Cardiac septum (tissue), 1 donor: ENCODE data around the gene PPP1R7. TPM values are rescaled to one million over a fixed set of nuclear protein-coding genes. Genes with fewer than 3 reads are reported as not detected.
A peak's percentile ranks its signal among the peaks of the same experiment; 100 is the strongest.
"Not testable (repeated sequence)": the region's sequence is repeated elsewhere in the genome, so short reads cannot be mapped to it uniquely, and the experiment has no call there.

Experiments used
- DNase-seq: peaks from one replicate; pipeline ENCODE4 v3.0.0-alpha.2; 2020; ENCODE audit warnings: low spot score
- intact Hi-C: fragments of 100-400 bp; cut with DNase I; formaldehyde crosslinking; loops from one replicate; pipeline ENCODE4 v1.14.0; 2022
- long read RNA-seq: library from polyadenylated mRNA; unstranded; transcript quantifications from one replicate; pipeline ENCODE4 v2.0.0, GENCODE V29; 2021
- total RNA-seq: library from RNA; stranded (reverse); fragmentation: NEBNext Ultra II Directional; extraction: Animal tissue kit (Norgen Biotek cat#: 25700); gene quantifications from one replicate; pipeline ENCODE4 v1.2.1, GENCODE V29; 2021
- donor health status: DM: no; HTN: no; CAD: no.

PPP1R7 gene, protein sequence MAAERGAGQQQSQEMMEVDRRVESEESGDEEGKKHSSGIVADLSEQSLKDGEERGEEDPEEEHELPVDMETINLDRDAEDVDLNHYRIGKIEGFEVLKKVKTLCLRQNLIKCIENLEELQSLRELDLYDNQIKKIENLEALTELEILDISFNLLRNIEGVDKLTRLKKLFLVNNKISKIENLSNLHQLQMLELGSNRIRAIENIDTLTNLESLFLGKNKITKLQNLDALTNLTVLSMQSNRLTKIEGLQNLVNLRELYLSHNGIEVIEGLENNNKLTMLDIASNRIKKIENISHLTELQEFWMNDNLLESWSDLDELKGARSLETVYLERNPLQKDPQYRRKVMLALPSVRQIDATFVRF
- total RNA-seq, result 77.7 TPM
- long read RNA-seq, transcript PPP1R7-201 (10 exons, 2,386 nt), result major isoform, 33 of 74 reads
- long read RNA-seq, transcript PPP1R7-206 (9 exons, 965 nt), result minor isoform, 6 of 74 reads
- long read RNA-seq, partial matches to known transcripts, result 26 of 74 reads
- long read RNA-seq, other reads (novel, unspliced or antisense), result 5 of 74 reads

DNA sequence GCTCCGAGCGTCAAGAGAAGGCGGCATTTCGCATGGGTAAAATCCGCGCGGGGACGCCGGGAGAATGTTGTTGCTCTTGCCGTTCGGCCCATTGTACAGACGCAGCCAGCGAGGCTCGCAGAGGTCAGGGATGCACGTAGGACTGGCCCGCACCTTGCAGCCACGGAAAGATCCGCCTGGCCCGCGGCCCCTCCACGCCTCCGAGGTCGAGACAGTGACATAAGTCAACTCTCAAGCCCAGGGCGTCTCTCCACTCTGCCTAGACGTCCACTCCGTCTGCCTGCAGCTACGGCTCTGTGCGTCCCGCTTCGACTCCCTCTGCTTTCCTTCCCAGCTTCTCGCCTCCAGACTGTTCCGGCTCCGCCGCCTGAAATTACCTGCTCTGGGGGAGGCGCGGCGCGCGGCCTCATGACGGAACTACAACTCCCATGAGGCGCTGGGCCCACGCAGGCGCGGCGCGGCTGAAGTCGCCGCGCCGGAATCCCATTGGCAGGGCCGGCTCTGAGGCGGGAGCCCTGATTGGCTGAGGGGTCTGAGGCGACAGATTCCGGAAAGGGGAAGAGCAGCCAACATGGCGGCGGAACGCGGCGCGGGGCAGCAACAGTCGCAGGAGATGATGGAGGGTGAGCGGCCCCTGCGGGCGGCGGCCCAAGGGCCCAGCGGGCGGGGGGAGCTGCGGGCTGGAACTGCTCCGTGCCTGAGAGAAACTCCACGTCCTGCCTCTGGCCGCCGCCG, at the start of gene PPP1R7:
Gene PPP1R7, plus strand, starts transcription at position 543 of the 735 bp plus-strand sequence. Its CDS starts 29 bp downstream, at position 572.
- DNase-seq, result peak; percentile 97
- intact Hi-C loops, result loop anchor here (2.0 to 5.0 kb wide), 3 partner anchors 47 to 563 kb away; partner anchors contain the start of genes CAPN10 and MTERF4

DNA sequence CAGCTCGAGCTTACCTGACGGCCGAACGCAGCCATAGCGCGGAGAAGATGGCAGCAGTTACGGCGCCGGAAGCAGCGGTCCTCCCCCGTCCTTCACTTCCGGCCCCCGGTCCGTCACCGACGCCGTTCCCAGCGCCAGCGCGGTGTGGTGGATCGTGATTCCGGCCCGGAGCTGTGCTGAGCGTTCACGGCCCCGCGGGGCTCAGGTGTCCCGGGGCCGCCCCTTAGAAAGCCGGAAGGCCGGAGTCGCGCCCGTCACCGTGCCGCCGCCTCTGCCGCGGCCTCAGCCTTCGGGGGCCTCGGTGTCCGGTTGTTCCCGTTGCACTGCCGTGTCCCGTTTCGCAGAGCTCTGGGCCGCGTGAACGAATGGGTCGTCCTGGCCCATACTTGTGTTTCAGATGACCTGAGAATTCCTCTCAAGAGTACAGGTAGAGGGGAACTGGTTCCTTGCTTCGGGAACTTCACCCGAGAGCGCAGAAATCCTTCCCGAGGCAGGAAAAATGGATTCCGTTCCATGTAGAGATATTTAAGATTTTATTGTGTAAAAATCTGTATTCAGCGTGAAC, 47.9 kb upstream of the PPP1R7 start, which contains the start of gene MTERF4:
Gene MTERF4, minus strand, starts transcription at position 49 of the 565 bp plus-strand sequence. Its CDS starts 14 bp downstream, at position 35.
- DNase-seq, result peak; percentile 93
- intact Hi-C loops, result loop anchor here (2.0 to 5.0 kb wide), 2 partner anchors 48 to 115 kb away; partner anchors contain the start of gene PPP1R7

DNA sequence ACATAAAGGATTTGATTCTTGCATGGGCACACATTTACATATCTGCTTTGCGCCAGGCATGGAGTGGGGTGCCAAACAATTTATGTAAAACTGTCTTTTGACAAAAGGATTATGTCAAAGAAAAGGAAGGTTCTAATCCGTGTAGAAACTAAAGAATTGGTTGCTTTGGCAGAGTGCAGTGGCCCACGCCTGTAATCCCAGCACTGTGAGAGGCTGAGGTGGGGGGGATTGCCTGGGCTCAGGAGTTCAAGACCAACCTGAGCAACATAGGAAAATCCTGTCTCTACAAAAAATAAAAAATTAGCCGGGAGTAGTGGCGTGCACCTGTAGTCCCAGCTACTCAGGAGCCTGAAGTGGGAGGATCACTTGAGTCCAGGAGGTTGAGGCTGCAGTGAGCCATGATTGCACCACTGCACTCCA, 47.1 kb upstream of the PPP1R7 start:
- intact Hi-C loops, result loop anchor here (2.0 to 5.0 kb wide), 2 partner anchors 48 to 114 kb away; partner anchors contain the start of gene PPP1R7
- DNase-seq, result no peak

DNA sequence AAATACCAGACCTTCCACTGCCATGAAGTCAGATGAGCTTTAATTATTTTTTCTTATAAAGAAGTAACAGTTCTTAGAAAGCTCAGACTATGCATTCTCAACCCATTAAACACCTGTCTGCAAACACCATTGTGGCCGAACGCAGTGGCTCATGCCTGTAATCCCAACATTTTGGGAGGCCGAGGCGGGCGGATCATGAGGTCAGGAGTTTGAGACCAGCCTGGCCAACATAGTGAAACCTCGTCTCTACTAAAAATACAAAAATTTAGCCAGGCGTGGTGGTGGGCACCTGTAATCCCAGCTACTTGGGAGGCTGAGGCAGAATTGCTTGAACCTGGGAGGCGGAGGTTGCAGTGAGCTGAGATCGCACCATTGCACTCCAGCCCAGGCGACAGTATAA, 45.7 kb upstream of the PPP1R7 start:
- intact Hi-C loops, result loop anchor here (5.0 kb wide), 1 partner anchor 113 kb away; no protein-coding TSS in a partner anchor
- not testable (repeated sequence) for DNase-seq

DNA sequence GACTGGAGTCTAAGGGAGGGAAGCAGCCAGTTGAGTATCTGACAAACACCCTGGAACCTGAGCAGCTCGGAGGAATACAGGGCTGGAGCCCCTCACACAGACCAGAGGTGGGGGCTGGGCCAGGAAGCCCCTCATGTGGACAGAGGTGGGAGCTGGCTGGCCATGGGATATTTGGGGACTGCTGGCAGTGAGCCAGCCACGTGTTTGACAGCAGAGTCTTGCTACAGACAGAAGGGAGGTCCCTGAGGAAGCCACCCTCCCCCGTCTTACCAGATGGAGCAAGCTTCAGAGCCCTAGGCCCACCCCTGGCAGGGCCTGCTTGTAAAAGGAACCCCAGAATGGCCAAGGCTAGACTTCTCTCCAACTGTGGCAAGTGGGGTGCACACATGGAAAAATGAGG, 44.6 kb upstream of the PPP1R7 start:
- no peak for DNase-seq
- intact Hi-C loops, result no loop called here

DNA sequence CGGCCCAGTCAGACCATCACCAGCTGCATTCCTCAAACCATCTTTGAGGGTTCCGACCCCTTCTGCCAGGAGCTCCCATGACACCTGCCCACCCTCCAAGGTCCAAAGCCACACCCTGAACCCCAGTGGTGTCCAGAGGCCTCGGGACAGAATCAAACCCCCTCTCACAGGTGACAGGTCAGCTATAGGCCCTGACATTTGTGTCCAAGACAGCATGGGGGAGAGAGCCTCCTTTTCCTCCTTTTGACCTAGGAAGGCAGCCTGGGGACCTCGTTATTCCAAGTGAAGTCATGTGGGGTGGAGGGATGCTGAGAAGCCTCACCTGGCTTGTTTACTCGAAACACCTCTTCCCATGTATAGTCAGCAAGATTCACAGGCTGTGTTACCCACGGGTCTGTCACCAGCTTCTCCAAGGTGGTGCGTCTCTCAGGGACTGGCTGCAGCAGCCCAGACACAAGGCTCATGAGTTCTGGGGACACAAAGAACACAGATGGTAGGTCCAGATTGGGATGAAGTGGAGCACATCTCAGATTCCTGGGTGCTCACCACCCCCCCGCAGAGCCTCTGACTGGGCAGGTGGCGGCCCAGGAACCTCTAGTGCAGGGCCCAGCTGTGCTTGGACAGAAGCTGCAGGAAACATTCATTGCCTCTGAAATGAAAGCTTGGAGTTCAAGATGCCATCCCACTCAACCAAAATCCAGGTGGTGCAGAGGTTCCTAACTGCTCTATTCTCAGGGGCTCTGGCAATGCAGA, 43.1 kb upstream of the PPP1R7 start:
- DNase-seq, result no peak
- intact Hi-C loops, result no loop called here

DNA sequence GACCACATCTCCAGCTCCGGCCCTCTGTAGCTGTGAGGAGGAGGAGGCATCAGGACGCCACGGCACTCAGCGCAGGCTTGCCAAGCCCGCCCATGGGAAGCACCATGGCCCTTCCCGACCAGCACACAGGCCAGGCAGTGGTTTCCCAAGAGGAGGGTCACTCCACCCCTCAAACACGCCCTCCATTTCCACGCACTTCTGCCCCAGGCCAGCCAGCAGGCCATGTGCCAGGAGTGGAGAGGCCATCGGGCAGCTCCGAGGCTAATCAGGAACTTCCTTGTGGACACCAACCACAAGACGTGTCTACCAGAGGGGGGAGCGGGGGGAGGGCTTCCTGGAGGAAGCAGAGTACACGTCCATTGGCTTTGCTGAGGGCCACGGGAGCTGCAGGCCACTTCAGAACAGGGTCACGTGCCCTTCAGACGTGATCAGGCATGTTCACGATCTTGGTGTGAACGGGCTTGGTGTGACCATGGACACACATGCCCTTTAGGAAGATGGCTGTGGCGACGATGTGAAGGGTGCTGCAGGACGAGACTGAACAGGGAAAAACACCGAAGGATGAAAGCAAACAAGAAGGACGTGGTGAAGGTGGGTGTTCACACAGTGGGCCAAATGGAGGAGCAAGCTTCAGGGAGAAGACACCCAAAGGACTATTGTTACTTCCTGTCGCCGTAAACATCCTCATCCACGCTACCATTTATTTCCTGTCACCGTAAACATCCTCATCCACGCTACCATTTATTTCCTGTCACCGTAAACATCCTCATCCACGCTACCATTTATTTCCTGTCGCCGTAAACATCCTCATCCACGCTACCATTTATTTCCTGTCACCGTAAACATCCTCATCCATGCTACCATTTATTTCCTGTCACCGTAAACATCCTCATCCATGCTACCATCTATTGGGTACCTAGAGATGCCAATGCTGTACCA, 41.7 kb upstream of the PPP1R7 start:
- DNase-seq, result no peak
- intact Hi-C loops, result no loop called here

DNA sequence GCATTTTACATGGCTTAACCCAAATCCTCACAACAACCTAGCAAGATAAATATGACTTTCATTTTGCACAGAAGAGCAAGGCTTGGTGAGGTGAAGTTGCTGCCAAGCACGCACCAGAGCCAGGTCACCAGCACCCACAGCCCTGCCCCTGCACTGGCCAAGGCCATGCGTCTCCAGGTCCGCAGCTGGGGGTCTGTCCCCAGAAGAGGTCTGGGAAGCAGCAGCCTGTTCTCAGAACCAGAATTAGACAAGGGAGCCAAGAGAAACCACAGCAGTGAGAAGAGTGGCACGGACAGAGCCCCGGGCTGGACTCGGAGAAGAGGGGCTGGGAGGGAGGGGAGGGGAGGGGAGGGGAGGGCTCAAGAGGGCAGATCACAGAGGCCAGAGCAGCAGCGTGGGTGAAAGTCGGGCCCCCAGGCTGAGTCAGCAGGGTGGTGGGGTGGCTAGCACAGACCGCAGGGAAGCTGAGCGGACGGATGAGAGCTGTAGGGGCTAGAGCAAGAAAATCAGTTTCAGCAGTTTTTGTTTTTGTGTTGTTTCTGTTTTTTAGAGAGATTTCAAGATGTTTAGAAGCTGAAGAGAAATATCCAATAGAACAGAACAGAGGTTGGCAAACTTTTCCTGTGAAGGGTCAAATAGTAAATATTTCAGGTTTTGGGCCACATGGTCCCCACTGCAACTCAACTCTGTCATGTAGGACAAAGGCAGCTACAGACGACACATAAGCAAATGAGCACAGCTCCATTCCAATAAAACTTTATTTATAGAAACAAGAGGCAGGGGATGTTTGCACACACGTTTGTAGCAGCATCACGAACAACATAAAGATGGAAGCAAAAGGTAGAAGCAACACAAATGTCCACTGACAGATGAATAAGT, 40.8 kb upstream of the PPP1R7 start:
- DNase-seq, result no peak
- intact Hi-C loops, result no loop called here

DNA sequence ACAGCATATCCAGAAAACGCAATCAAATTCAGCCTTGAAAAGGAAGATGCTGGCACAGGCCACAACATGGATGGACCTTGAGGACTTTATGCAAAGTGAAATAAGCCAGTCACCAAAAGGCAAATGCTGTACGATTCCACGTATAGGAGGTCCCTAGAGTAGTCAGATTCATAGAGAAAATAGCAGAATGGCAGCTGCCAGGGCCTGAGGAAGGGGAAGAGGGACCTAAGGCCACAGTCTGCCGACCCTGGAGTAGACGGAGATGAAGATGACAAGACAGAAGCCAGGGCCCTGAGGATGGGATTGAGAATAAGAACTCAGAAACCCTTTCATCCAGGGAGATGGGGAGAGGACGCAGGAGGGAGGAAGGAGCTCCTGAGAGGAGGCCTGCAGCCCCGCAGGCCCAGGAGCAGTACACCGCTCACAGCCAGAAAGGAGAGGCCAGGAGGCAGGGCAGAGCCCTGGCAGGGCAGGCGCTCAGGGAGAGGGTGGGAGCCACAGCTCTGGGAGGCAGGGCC, 40.1 kb upstream of the PPP1R7 start:
- no peak for DNase-seq
- intact Hi-C loops, result no loop called here

DNA sequence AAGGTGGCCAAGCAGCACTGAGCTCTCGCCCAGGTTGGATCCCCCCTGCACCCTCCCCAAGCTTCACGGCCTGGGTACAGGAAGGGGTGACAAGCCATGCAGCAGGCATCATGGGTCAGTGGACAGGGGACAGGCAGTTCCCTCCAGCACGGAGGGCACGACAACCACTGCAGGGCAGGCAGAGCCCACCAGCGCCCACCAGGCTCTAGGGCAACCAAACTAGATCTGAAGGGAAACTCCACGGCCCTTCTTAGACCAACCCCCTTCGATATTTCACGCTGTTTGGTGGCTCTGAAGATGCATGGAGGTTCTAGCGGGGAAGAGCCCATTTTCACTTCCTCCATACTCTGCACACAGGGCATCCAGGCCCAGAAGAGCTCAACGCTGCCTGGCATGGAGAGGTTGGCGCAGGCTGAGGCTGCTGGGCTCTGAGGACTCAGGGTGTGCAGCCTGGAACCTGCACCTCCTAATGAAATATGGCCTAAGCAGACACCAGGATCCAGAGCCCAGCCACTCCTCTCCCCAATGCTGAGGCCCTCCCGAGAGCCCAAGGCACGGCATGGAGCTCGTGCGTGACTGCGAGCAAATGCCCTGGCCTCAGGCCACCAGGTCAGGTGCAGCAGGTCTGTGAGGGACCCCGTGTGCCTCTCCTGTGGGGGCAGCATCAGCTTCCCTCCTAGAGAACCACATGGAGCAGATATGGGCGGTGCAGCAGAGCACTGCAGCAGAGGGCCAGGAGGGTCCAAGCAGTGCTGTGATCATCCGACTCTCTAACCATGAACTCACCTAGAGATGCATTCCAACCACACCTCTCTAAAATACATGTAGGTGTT, 39.4 kb upstream of the PPP1R7 start:
- intact Hi-C loops, result no loop called here
- DNase-seq, result no peak

DNA sequence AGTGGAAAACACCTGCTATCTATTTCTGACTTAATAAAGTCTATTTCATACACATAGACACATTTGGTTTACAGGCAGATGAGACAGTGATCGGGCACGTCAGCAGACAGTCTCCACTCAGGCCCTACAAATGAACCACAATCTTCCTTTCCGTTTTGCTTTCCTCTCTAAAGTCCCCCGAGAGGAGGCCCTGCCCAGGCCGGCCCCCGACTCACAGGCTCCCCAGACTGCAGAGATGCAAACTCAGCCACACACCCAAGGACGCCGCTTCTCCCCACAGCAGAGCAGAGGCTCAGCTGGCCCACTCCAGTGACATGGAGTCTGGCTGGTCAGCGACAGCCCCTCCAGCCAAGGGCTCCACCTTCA, 38.8 kb upstream of the PPP1R7 start:
- intact Hi-C loops, result no loop called here
- no peak for DNase-seq

DNA sequence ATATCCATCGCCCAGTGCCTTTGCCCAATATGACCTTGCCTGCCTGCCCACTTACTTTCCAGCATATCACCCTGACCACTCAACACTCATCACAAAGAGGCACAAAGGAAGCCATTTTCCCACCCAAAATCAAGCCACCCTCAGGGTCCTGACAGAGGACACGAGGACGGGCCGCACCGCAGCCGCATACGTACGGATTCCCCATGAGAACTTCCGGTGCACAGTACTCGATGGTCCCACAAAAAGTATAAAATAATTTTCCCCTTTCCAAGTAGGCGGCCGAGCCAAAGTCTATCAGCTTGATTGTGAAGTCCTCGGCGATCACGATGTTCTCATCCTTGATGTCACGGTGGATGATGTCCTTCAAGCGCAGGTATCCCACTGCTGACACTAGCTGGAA, 38.2 kb upstream of the PPP1R7 start:
- intact Hi-C loops, result no loop called here
- no peak for DNase-seq

DNA sequence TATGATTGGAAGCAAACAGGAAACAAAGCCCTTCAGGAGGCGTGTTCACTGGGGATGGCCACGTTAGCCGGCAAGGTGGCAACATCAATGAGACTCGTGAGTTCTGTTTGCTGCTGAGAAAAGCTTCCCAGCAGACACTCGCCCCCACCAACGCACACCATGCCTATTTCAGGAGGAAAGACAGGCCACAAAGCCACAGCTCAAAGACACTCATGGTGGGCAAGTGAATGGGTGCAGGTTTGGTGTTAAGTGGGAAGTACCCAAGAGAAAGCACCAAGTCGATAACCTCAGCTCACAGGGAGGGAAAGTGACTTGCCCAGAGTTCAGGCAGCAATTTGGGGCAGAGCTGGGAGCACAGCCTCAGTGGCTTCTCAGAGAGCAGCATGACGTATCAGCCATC, 37.7 kb upstream of the PPP1R7 start:
- DNase-seq, result no peak
- intact Hi-C loops, result no loop called here

DNA sequence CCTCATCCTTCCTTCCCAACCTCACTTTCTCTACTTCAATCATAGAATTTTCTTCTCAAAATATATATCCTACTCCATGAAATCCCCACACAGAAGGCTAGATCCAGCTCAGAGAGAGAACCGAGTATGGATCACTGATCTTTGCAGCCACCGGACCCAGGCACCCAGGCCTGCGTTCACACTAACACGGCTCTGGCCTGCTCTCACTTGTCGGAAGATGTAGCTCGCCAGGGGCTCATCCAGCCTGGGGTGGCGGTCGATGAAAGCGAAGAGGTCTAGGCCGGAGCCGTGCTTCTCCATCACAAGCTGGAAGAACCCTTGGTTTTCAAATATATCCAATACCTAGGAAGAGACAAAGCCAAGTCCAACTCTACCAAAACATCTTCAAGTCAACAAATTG, 35.4 kb upstream of the PPP1R7 start:
- DNase-seq, result no peak
- intact Hi-C loops, result no loop called here

DNA sequence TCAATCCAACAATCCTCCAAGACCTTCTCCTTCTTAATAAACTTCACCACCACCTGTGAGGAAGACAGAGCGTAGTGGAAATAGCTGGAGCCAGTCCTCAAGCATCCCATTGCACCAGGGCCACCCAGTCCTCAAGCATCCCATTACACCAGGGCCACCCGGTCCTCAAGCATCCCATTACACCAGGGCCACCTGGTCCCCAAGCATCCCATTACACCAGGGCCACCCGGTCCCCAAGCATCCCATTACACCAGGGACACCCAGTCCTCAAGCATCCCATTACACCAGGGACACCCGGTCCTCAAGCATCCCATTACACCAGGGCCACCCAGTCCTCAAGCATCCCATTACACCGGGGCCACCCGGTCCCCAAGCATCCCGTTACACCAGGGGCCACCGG, 34.9 kb upstream of the PPP1R7 start:
- intact Hi-C loops, result no loop called here
- no peak for DNase-seq
